Neural progenitor cell (in vitro differentiated cells): ENCODE data around the gene FLNA. TPM values are rescaled to one million over a fixed set of nuclear protein-coding genes. Genes with fewer than 3 reads are reported as not detected.
A peak's percentile ranks its signal among the peaks of the same experiment; 100 is the strongest.
"Not testable (repeated sequence)": the region's sequence is repeated elsewhere in the genome, so short reads cannot be mapped to it uniquely, and the experiment has no call there.

ENCODE experiments used
- DNase-seq: peaks from one replicate; pipeline ENCODE4 v3.0.0-alpha.2; 2016; ENCODE audit warnings: low spot score
- H2AFZ ChIP-seq: fragments of 200-600 bp; sonication (generic); replicated peaks from 2 replicates; pipeline ENCODE4 v1.6.1; 2016; ENCODE audit warnings: antibody characterized with exemption
- H3F3A ChIP-seq: fragments of 200-600 bp; sonication (generic); 2 replicates; pipeline ENCODE4 v1.6.1; 2016; ENCODE audit warnings: antibody characterized with exemption, low read depth
- H3K27ac ChIP-seq: fragments of 200-600 bp; sonication (generic); 2 replicates; pipeline ENCODE4 v1.5.1; 2016; ENCODE audit warnings: mild to moderate bottlenecking
- H3K27me3 ChIP-seq: fragments of 200-600 bp; sonication (generic); 2 replicates; pipeline ENCODE4 v1.6.1; 2016; ENCODE audit warnings: mild to moderate bottlenecking, moderate library complexity
- H3K36me3 ChIP-seq: fragments of 200-600 bp; sonication (generic); 2 replicates; pipeline ENCODE4 v1.5.1; 2016
- H3K4me1 ChIP-seq: fragments of 200-600 bp; sonication (generic); 2 replicates; pipeline ENCODE4 v1.6.1; 2016; ENCODE audit warnings: mixed run types
- H3K4me2 ChIP-seq: fragments of 200-600 bp; sonication (generic); 2 replicates; pipeline ENCODE4 v1.6.1; 2016
- H3K4me3 ChIP-seq: fragments of 200-600 bp; sonication (generic); 2 replicates; pipeline ENCODE4 v1.5.1; 2016
- H3K79me2 ChIP-seq: fragments of 200-600 bp; sonication (generic); 2 replicates; pipeline ENCODE4 v1.6.1; 2016; ENCODE audit warnings: low read depth
- H3K9ac ChIP-seq: fragments of 200-600 bp; sonication (generic); 2 replicates; pipeline ENCODE4 v1.6.1; 2016
- H3K9me3 ChIP-seq: fragments of 200-600 bp; sonication (generic); 2 replicates; pipeline ENCODE4 v1.5.1; 2016; ENCODE audit warnings: low read depth
- H4K20me1 ChIP-seq: fragments of 200-600 bp; sonication (generic); 2 replicates; pipeline ENCODE4 v1.6.1; 2016; ENCODE audit warnings: low read depth
- H3K27ac Mint-ChIP-seq: 3 replicates; pipeline ENCODE4 v1.8.0; 2021; ENCODE audit warnings: mixed read lengths
- H3K27me3 Mint-ChIP-seq: 2 replicates; pipeline ENCODE4 v1.8.0; 2022; ENCODE audit warnings: low read depth, mild to moderate bottlenecking, inconsistent platforms, moderate library complexity, mixed read lengths; ENCODE audit not compliant: insufficient read depth
- H3K36me3 Mint-ChIP-seq: 3 replicates; pipeline ENCODE4 v1.8.0; 2021; ENCODE audit warnings: mixed read lengths
- H3K4me1 Mint-ChIP-seq: 3 replicates; pipeline ENCODE4 v1.8.0; 2021; ENCODE audit warnings: mixed read lengths
- H3K4me3 Mint-ChIP-seq: 3 replicates; pipeline ENCODE4 v1.8.0; 2021; ENCODE audit warnings: mild to moderate bottlenecking, moderate library complexity, mixed read lengths
- H3K9me3 Mint-ChIP-seq: 3 replicates; pipeline ENCODE4 v1.8.0; 2020; ENCODE audit warnings: mixed read lengths
- CTCF ChIP-seq: fragments of 200-600 bp; sonication (generic); IDR thresholded peaks from 2 replicates; pipeline ENCODE4 v1.5.1; 2017; ENCODE audit warnings: antibody characterized with exemption, mild to moderate bottlenecking
- EZH2 ChIP-seq: fragments of 200-600 bp; sonication (generic); IDR thresholded peaks from 2 replicates; pipeline ENCODE4 v1.6.1; 2017; ENCODE audit warnings: antibody characterized with exemption, mild to moderate bottlenecking, moderate library complexity
- EZH2phosphoT487 ChIP-seq: fragments of 200-600 bp; sonication (generic); IDR thresholded peaks from 2 replicates; pipeline ENCODE4 v1.6.1; 2017; ENCODE audit warnings: antibody characterized with exemption
- total RNA-seq: library from RNA; depleted of rRNA; stranded (reverse); fragments of >200 nt; gene quantifications from 2 replicates; pipeline ENCODE4 v1.2.3, GENCODE V29; 2015; ENCODE audit warnings: low replicate concordance

Gene FLNA
- total RNA-seq, 1 donor from 2014 or later, result 189 TPM

DNA sequence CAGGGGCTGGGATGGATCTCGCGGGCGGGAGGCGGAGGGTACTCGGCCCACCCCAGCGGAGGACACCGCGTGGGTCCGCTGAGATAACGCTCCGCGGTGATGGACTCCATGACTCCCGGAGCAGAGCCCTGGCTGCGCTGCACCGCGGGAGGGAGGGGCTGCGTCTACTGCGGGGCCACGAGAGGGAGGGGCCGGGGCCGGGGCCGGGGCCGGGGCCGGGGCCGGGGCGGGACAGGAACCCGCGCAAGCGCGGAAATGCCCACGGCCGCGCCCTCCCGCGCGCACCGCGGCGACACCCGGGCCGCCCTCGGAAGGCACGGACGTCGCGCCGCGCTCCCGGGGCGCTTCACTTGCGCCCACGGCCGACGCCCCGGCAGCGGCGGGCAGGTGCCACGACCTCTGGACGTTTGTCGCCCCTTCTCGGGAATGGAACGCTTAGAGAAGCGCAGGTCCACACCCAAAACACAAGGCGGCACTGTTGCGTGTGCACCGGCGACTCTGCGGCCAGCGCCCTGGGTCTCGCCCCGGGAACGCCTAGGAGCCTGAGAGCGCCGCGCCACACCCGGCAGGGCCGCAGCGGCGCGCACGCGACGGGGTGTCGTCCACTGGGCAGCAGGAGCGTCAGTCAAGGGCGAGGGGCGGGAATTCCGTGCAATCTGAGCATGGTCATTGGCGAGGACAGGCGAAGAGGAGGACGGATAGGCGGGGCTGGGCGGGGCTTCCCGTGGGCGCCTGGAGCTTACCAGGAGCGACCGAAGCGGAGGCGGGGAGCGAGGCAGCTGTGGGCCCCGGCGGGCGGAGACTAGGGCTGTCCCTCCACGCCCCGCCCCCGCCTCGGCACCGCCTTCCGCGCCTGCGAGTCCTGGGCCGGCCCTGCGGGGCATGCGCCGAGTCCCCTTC is 32.8 kb downstream of the FLNA start:
- not testable (repeated sequence) for H2AFZ ChIP-seq, H3K4me3 Mint-ChIP-seq

GRCh38 chrX:154334496-154334895 is 39.9 kb downstream of the FLNA start:
- Histone ChIP-seq H3K79me2 (no peaks in the 10 kb centered on the region), H3K9me3 (no peaks in the 10 kb centered on the region), H3K27ac (no peak overlapping the region), H2AFZ (no peak overlapping the region), H3K27me3 (no peaks in the 10 kb centered on the region), H3K4me1 (peaks cover under 1% of the 10 kb centered on the region), H3K4me2 (no peak overlapping the region), H4K20me1 (no peaks in the 10 kb centered on the region), H3K4me3 (no peak overlapping the region), H3K36me3 (no peaks in the 10 kb centered on the region), H3K9ac (no peak overlapping the region), H3F3A (no peaks in the 10 kb centered on the region)
- H3K4me3 Mint-ChIP-seq, result peak overlapping the region; percentile 55
- no peaks in the 10 kb centered on the region for H3K36me3 Mint-ChIP-seq
- no peak for DNase-seq
- H3K9me3 Mint-ChIP-seq, result peaks cover 14% of the 10 kb centered on the region
- peaks cover 11% of the 10 kb centered on the region for H3K4me1 Mint-ChIP-seq
- H3K27ac Mint-ChIP-seq, result no peak overlapping the region
- H3K27me3 Mint-ChIP-seq, result peaks cover 11% of the 10 kb centered on the region
- no peak for TF ChIP-seq CTCF
- TF ChIP-seq EZH2phosphoT487, result no peak
- TF ChIP-seq EZH2, result no peak

More for the DNA sequence above, 32.8 kb downstream of the FLNA start:
- H3K4me3 ChIP-seq, H3K4me2 ChIP-seq, H3K27ac Mint-ChIP-seq, H3K27me3 ChIP-seq, H3K79me2 ChIP-seq, H3K9me3 Mint-ChIP-seq, H3K27ac ChIP-seq, H3F3A ChIP-seq, H3K9me3 ChIP-seq, H4K20me1 ChIP-seq, DNase-seq, H3K4me1 ChIP-seq, H3K27me3 Mint-ChIP-seq, H3K4me1 Mint-ChIP-seq, H3K9ac ChIP-seq, H3K36me3 ChIP-seq, H3K36me3 Mint-ChIP-seq: not testable (repeated sequence)

- Histone ChIP-seq H3K4me2 (no peak overlapping the region), H3K9me3 (no peaks in the 10 kb centered on the region), H4K20me1 (no peaks in the 10 kb centered on the region), H3K4me1 (peaks cover 6% of the 10 kb centered on the region), H3K36me3 (no peaks in the 10 kb centered on the region), H3K27ac (no peak overlapping the region), H3F3A (peaks cover 3% of the 10 kb centered on the region), H3K9ac (no peak overlapping the region), H3K4me3 (no peak overlapping the region), H3K27me3 (no peaks in the 10 kb centered on the region), H3K79me2 (no peaks in the 10 kb centered on the region), H2AFZ (no peak overlapping the region)
- Mint-ChIP-seq H3K27me3 (peaks cover 11% of the 10 kb centered on the region), H3K4me1 (peaks cover 18% of the 10 kb centered on the region), H3K36me3 (no peaks in the 10 kb centered on the region), H3K9me3 (peaks cover 14% of the 10 kb centered on the region), H3K27ac (no peak overlapping the region), H3K4me3 (no peak overlapping the region)
- TF ChIP-seq EZH2phosphoT487 (no peak), CTCF (no peak), EZH2 (no peak)
- no peak for DNase-seq
These were observed 40.6 kb downstream of the FLNA start for GRCh38 chrX:154333837-154334271.

- H3K9me3 Mint-ChIP-seq, result peaks cover 14% of the 10 kb centered on the region
- H3K4me1 Mint-ChIP-seq, result peaks cover 21% of the 10 kb centered on the region
- peaks cover 11% of the 10 kb centered on the region for H3K27me3 Mint-ChIP-seq
- Histone ChIP-seq H4K20me1 (no peaks in the 10 kb centered on the region), H3K79me2 (no peaks in the 10 kb centered on the region), H3K9ac (no peak overlapping the region), H3K4me3 (no peak overlapping the region), H3K27me3 (no peaks in the 10 kb centered on the region), H3K27ac (no peak overlapping the region), H3K9me3 (no peaks in the 10 kb centered on the region), H3K4me1 (peaks cover 8% of the 10 kb centered on the region), H3K36me3 (no peaks in the 10 kb centered on the region), H3K4me2 (no peak overlapping the region), H2AFZ (no peak overlapping the region), H3F3A (peaks cover 3% of the 10 kb centered on the region)
- TF ChIP-seq EZH2 (no peak), EZH2phosphoT487 (no peak), CTCF (no peak)
- H3K27ac Mint-ChIP-seq, result no peak overlapping the region
- no peak for DNase-seq
- H3K36me3 Mint-ChIP-seq, result no peaks in the 10 kb centered on the region
- H3K4me3 Mint-ChIP-seq, result no peak overlapping the region
These were observed 41.3 kb downstream of the FLNA start for GRCh38 chrX:154333116-154333515.
